ENCODE data around the gene FIGNL1.
"Not testable (repeated sequence)": the region's sequence is repeated elsewhere in the genome, so short reads cannot be mapped to it uniquely, and the experiment has no call there.

The FIGNL1 gene

GRCh38 chr7:50463035-50463434 lies 12.9 kb upstream of the FIGNL1 start:
- DNase-seq (no peak), ATAC-seq (replicated peaks) (no peak)
- H3K27ac Mint-ChIP-seq = peak overlapping the region; percentile 20
- no peaks in the 10 kb centered on the region for H3K9me3 Mint-ChIP-seq
- no peaks in the 10 kb centered on the region for H3K36me3 Mint-ChIP-seq
- peaks cover 0 to 5% of the 10 kb centered on the region in 2 donors for H3K27me3 Mint-ChIP-seq
- peaks cover 5 to 13% of the 10 kb centered on the region in 2 donors for H3K4me1 Mint-ChIP-seq
- H3K4me3 Mint-ChIP-seq = no peak overlapping the region

DNA sequence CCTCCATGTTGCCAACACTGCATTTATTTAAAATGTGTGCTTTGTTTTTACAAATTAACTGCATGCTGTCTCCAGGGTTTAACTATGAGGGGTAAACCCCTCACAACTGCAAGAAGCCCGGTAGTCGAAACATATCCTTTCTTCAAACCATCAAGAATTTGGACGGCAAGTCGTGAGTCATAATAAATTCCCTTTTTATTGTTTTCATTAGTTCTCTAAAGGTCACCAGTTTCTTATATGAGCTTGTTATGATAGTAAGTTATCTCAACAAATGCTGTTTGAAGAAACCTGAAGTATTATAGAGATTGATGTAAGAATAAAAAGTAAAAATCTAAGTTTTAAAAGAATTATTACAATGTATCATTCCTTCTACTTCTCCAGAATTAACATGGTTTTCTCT lies 12.2 kb upstream of the FIGNL1 start:
- no peaks in the 10 kb centered on the region for H3K9me3 Mint-ChIP-seq
- H3K4me1 Mint-ChIP-seq = peaks cover 0 to 6% of the 10 kb centered on the region in 2 donors
- H3K27me3 Mint-ChIP-seq = peaks cover 0 to 3% of the 10 kb centered on the region in 2 donors
- peak in 1 of 2 donors; percentile 36 for ATAC-seq (replicated peaks)
- H3K27ac Mint-ChIP-seq = peak overlapping the region; percentile 20
- no peak overlapping the region for H3K4me3 Mint-ChIP-seq
- no peak for DNase-seq
- no peaks in the 10 kb centered on the region for H3K36me3 Mint-ChIP-seq

GRCh38 chr7:50461695-50462094 lies 11.5 kb upstream of the FIGNL1 start:
- Mint-ChIP-seq H3K9me3 (no peaks in the 10 kb centered on the region), H3K4me1 (peaks cover 0 to 5% of the 10 kb centered on the region in 2 donors), H3K27ac (peak overlapping the region; percentile 84), H3K4me3 (no peak overlapping the region), H3K36me3 (no peaks in the 10 kb centered on the region), H3K27me3 (peaks cover 0 to 3% of the 10 kb centered on the region in 2 donors)
- DNase-seq (no peak), ATAC-seq (replicated peaks) (peak in 1 of 2 donors; percentile 61)

DNA sequence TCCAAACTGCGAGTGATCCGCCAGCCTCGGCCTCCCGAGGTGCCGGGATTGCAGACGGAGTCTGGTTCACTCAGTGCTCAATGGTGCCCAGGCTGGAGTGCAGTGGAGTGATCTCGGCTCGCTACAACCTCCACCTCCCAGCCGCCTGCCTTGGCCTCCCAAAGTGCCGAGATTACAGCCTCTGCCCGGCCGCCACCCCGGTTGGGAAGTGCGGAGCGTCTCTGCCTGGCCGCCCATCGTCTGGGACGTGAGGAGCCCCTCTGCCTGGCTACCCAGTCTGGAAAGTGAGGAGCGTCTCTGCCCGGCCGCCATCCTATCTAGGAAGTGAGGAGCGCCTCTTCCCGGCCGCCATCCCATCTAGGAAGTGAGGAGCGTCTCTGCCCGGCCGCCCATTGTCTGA lies 9.0 kb upstream of the FIGNL1 start:
- not testable (repeated sequence) for H3K9me3 Mint-ChIP-seq; H3K4me3 Mint-ChIP-seq; DNase-seq; H3K27me3 Mint-ChIP-seq; H3K4me1 Mint-ChIP-seq; ATAC-seq (replicated peaks); H3K36me3 Mint-ChIP-seq; H3K27ac Mint-ChIP-seq

DNA sequence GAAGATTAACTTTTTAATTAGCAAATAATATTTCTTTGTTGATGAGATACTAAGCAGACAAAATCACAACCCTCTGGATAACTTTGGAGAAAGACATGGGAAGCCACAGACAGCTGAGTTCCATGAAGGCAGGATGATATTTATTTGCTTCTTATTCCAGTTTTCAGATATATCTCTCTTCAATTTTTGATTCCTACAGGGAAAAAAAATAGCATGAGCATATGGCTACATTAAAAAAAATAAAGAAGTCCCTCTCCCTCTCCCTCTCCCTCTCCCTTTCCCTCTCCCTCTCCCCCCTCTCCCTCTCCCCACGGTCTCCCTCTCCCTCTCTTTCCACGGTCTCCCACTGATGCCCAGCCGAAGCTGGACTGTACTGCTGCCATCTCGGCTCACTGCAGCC lies 8.5 kb upstream of the FIGNL1 start:
- not testable (repeated sequence) for H3K27me3 Mint-ChIP-seq; ATAC-seq (replicated peaks); H3K27ac Mint-ChIP-seq; DNase-seq; H3K4me1 Mint-ChIP-seq; H3K4me3 Mint-ChIP-seq; H3K36me3 Mint-ChIP-seq; H3K9me3 Mint-ChIP-seq

DNA sequence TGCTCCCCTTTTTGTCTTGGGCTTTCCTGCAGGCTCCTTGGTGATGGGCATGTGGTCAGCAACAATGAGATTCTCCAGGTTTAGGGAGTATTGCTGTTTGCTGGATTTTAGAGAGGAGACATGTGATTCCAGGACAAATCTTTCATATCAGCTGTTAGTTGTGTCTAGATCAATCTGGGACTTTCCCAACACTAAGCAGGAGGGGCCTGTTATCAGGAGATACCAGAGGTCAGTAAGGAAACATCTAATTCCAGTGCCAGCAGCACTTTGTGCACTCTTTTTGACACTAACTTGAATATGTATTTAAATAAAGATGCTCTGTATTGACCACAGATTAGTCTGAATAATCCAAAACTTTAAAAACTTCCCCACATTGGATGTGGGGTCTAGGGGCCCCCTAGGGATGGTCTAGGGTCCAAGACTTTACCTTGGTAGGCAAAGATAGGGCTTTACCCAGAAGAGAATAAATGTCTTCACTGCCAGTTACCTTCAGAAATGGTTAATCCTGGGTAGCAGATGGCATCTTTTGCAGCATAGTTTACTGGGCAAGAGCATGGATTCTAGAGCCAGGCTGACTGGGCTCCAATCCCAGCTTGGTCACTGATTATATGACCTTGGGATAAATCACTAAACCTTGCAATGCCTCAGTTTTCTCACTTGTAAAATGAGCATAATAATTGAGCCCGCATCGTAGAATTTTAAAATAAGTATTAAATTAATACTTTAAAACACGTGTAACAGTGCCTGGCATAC lies 6.4 kb upstream of the FIGNL1 start:
- Mint-ChIP-seq H3K27ac (no peak overlapping the region), H3K9me3 (no peaks in the 10 kb centered on the region), H3K4me3 (no peak overlapping the region), H3K36me3 (no peaks in the 10 kb centered on the region), H3K27me3 (peaks cover 0 to 6% of the 10 kb centered on the region in 2 donors), H3K4me1 (no peaks in the 10 kb centered on the region)
- no peak for ATAC-seq (replicated peaks)
- no peak for DNase-seq

- peak overlapping the region; percentile 1 for H3K27ac Mint-ChIP-seq
- no peaks in the 10 kb centered on the region for H3K36me3 Mint-ChIP-seq
- no peaks in the 10 kb centered on the region for H3K9me3 Mint-ChIP-seq
- no peak for DNase-seq
- H3K27me3 Mint-ChIP-seq = peaks cover 0 to 6% of the 10 kb centered on the region in 2 donors
- ATAC-seq (replicated peaks) = no peak
- H3K4me1 Mint-ChIP-seq = peaks cover 4 to 8% of the 10 kb centered on the region in 2 donors
- no peak overlapping the region for H3K4me3 Mint-ChIP-seq
Measured at GRCh38 chr7:50455658-50456057, 5.5 kb upstream of the FIGNL1 start.

DNA sequence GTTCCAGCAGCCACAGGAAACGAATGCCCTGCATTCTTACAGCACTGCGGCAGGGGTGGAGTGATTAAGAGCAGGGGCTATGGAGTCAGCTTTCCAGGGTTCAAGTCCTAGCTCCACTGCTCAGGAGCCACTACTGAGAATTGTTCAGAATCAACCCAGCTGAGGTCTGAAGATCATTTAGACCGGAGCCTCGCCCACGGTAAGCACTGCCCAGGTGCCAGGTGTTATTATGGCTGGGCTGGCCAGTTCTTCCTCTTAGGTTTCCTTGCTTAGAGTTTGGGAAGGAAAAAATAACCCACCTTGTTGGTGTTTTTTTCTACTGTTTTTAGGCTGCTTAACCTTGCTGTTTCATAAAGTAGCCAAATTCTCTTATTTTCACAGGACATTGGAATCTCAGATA lies 4.8 kb upstream of the FIGNL1 start:
- peaks cover 6 to 15% of the 10 kb centered on the region in 2 donors for H3K4me1 Mint-ChIP-seq
- no peak overlapping the region for H3K4me3 Mint-ChIP-seq
- peaks cover 0 to 6% of the 10 kb centered on the region in 2 donors for H3K27me3 Mint-ChIP-seq
- no peak overlapping the region for H3K27ac Mint-ChIP-seq
- DNase-seq (no peak), ATAC-seq (replicated peaks) (no peak)
- H3K9me3 Mint-ChIP-seq = no peaks in the 10 kb centered on the region
- no peaks in the 10 kb centered on the region for H3K36me3 Mint-ChIP-seq

DNA sequence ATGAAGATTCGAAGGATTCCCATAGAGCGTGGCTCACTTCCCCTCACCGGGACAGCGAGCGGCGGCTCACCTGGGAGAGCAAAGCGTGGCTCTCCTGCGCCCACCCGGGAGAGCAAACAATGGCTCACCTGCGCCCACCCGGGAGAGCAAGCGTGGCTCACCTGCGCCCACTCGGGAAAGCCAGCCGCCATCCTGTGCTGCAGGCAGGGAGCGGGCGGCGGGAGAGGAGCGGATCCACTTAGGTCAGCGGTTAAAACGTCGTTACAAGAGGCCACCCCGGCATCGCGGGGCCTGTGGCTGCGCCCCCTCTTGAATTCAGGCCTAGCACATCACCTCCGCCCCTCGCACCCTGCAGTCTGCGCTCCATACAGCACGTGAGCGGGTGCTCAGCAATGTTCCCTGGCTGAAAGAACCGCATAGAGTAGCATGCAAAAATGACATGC lies 461 bp upstream of the FIGNL1 start:
- DNase-seq (peak; percentile 11), ATAC-seq (replicated peaks) (peak; percentile 46 to 48)
- Mint-ChIP-seq H3K9me3 (no peaks in the 10 kb centered on the region), H3K36me3 (peaks cover 10 to 15% of the 10 kb centered on the region in 2 donors), H3K27me3 (peaks cover 0 to 3% of the 10 kb centered on the region in 2 donors), H3K4me3 (peak overlapping the region; percentile 99 to 100), H3K4me1 (peaks cover 10 to 29% of the 10 kb centered on the region in 2 donors), H3K27ac (peak overlapping the region; percentile 95)

GRCh38 chr7:50449501-50449880 lies 659 bp downstream of the FIGNL1 start:
- H3K4me1 Mint-ChIP-seq = peaks cover 10 to 29% of the 10 kb centered on the region in 2 donors
- no peaks in the 10 kb centered on the region for H3K9me3 Mint-ChIP-seq
- DNase-seq = no peak
- no peaks in the 10 kb centered on the region for H3K27me3 Mint-ChIP-seq
- H3K27ac Mint-ChIP-seq = peak overlapping the region; percentile 95
- H3K4me3 Mint-ChIP-seq = peak overlapping the region; percentile 99 to 100
- peaks cover 10 to 20% of the 10 kb centered on the region in 2 donors for H3K36me3 Mint-ChIP-seq
- no peak for ATAC-seq (replicated peaks)

- H3K9me3 Mint-ChIP-seq = no peaks in the 10 kb centered on the region
- DNase-seq = no peak
- ATAC-seq (replicated peaks) = no peak
- peaks cover 14 to 25% of the 10 kb centered on the region in 2 donors for H3K36me3 Mint-ChIP-seq
- no peaks in the 10 kb centered on the region for H3K27me3 Mint-ChIP-seq
- peaks cover 11 to 29% of the 10 kb centered on the region in 2 donors for H3K4me1 Mint-ChIP-seq
- no peak overlapping the region for H3K27ac Mint-ChIP-seq
- H3K4me3 Mint-ChIP-seq = peak overlapping the region; percentile 99 to 100
Measured at GRCh38 chr7:50448823-50449222, 1.3 kb downstream of the FIGNL1 start.

DNA sequence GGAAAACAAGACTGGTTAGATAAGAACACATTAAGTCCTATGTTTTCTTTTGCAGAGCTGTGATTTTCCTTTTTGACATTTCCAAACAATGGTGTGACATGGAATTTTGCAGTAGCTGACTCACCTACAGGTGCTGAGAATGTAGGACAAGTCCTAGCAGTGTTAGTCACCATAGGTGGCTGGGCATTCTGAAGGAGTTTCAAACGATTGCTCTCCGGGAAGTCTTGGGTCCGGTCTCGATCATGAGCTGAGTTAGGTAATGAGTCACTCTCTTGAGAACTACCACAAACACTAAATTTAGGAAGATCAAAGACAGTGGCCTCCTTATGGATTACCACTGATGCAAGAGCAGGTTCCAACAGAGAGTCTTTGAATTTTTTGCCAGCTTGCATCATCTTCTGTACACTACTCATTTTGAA lies 3.6 kb downstream of the FIGNL1 start:
- no peaks in the 10 kb centered on the region for H3K27me3 Mint-ChIP-seq
- peaks cover 19 to 42% of the 10 kb centered on the region in 2 donors for H3K36me3 Mint-ChIP-seq
- no peak overlapping the region for H3K4me3 Mint-ChIP-seq
- H3K4me1 Mint-ChIP-seq = peaks cover 11 to 29% of the 10 kb centered on the region in 2 donors
- DNase-seq (no peak), ATAC-seq (replicated peaks) (no peak)
- H3K9me3 Mint-ChIP-seq = no peaks in the 10 kb centered on the region
- no peak overlapping the region for H3K27ac Mint-ChIP-seq

GRCh38 chr7:50436133-50436806 lies 13.9 kb downstream of the FIGNL1 start:
- ATAC-seq (replicated peaks) = no peak
- H3K4me3 Mint-ChIP-seq = no peak overlapping the region
- H3K9me3 Mint-ChIP-seq = peaks cover 0 to 2% of the 10 kb centered on the region in 2 donors
- no peak overlapping the region for H3K27ac Mint-ChIP-seq
- peaks cover 25 to 36% of the 10 kb centered on the region in 2 donors for H3K36me3 Mint-ChIP-seq
- H3K4me1 Mint-ChIP-seq = peaks cover 0 to 3% of the 10 kb centered on the region in 2 donors
- no peak for DNase-seq
- H3K27me3 Mint-ChIP-seq = no peaks in the 10 kb centered on the region

GRCh38 chr7:50431722-50432305 lies 18.3 kb downstream of the FIGNL1 start:
- Mint-ChIP-seq H3K9me3 (no peaks in the 10 kb centered on the region), H3K4me3 (no peak overlapping the region), H3K27me3 (no peaks in the 10 kb centered on the region), H3K27ac (no peak overlapping the region), H3K36me3 (peaks cover 1 to 6% of the 10 kb centered on the region in 2 donors), H3K4me1 (peaks cover 0 to 1% of the 10 kb centered on the region in 2 donors)
- ATAC-seq (replicated peaks) = no peak
- DNase-seq = no peak

All from stimulated activated naive B cell treated with anti-CD40 and anti-IgM and Interleukin-4, amounts not matched to agents 10 μg/mL and 1 μg/mL and 100 μg/mL, for 72 hours (primary cell).